A549 (cell line): ENCODE results near the gene ARF1. TPM values are rescaled to one million over a fixed set of nuclear protein-coding genes. Genes with fewer than 3 reads are reported as not detected.

Source experiments
- ATAC-seq, 2 experiments: fragments of 200-7000 bp in 1 of 2; fragments of >200 bp in 1 of 2; cut with Nextera tagmentation in 1 of 2; cut with Tn5 transposase in 1 of 2; 3 replicates each; pipeline versions ENCODE4 v1.8.0 to v1.9.1; 2018 to 2020; ENCODE audit warnings: mild to moderate bottlenecking in 1 of 2, moderate library complexity in 1 of 2
- CTCF ChIA-PET: fragments of 300-600 bp; sonication (Branson Sonifier 250); formaldehyde crosslinking; extraction: SDS; loops from one replicate; lab custom pipeline; 2021; ENCODE audit warnings: antibody characterized with exemption, inconsistent platforms; lab: Yijun Ruan, JAX
- POLR2A ChIA-PET: fragments of 350-600 bp; formaldehyde crosslinking; extraction: SDS; loops from one replicate; lab custom pipeline; 2021; ENCODE audit warnings: antibody characterized with exemption, inconsistent platforms; lab: Yijun Ruan, JAX
- DNase-seq, 2 experiments: peaks; one replicate each; pipeline versions ENCODE4 v3.0.0 to v3.0.0-alpha.2; 2011 to 2016; ENCODE audit warnings: low read depth in 1 of 2, low spot score in 1 of 2
- FAIRE-seq: peaks from 2 replicates; lab custom pipeline; 2011; peaks lifted over from hg19 to GRCh38; lab: Jason Lieb, UNC
- H3K27ac ChIP-seq, 2 experiments: fragments of >200 bp; sonication (Bioruptor Twin); formaldehyde crosslinking; 3 replicates each; pipeline ENCODE4 v1.5.1; 2016 to 2017
- H3K4me1 ChIP-seq: fragments of >200 bp; sonication (Bioruptor Twin); formaldehyde crosslinking; 3 replicates; pipeline ENCODE4 v1.6.1; 2016
- H3K4me2 ChIP-seq: fragments of >200 bp; sonication (Bioruptor Twin); formaldehyde crosslinking; 3 replicates; pipeline ENCODE4 v1.6.1; 2016
- H3K4me3 ChIP-seq: fragments of >200 bp; sonication (Bioruptor Twin); formaldehyde crosslinking; 3 replicates; pipeline ENCODE4 v1.5.1; 2016
- H3K9me3 ChIP-seq: fragments of >200 bp; sonication (Bioruptor Twin); formaldehyde crosslinking; 3 replicates; pipeline ENCODE4 v1.6.1; 2016
- BHLHE40 ChIP-seq: IDR thresholded peaks from 2 replicates; pipeline ENCODE4 v1.6.1; 2012; ENCODE audit warnings: low read depth, low read length, inconsistent platforms
- CBX2 ChIP-seq: fragments of 200-600 bp; sonication (generic); IDR thresholded peaks from 2 replicates; pipeline ENCODE4 v1.6.1; 2016; ENCODE audit warnings: low read depth, mild to moderate bottlenecking, borderline replicate concordance
- CBX8 ChIP-seq: fragments of 200-600 bp; sonication (generic); IDR thresholded peaks from 2 replicates; pipeline ENCODE4 v1.6.1; 2016
- CEBPB ChIP-seq, 2 experiments: fragments of >200 bp in 1 of 2; sonication (Bioruptor Twin) in 1 of 2; formaldehyde crosslinking in 1 of 2; IDR thresholded peaks; 2 replicates each; pipeline ENCODE4 v1.6.1; 2012 to 2016
- CHD2 ChIP-seq: fragments of 150-350 bp; IDR thresholded peaks from 2 replicates; pipeline ENCODE4 v1.6.1; 2014; ENCODE audit warnings: low read length; ENCODE audit not compliant: partially characterized antibody
- CHD4 ChIP-seq: fragments of 200-600 bp; sonication (generic); IDR thresholded peaks from 2 replicates; pipeline ENCODE4 v1.6.1; 2016; ENCODE audit warnings: antibody characterized with exemption, mild to moderate bottlenecking, borderline replicate concordance
- E2F6 ChIP-seq: IDR thresholded peaks from 2 replicates; pipeline ENCODE4 v1.6.1; 2012; ENCODE audit warnings: low read depth, borderline replicate concordance
- EP300 ChIP-seq, 2 experiments: fragments of >200 bp; sonication (Bioruptor Twin); formaldehyde crosslinking; IDR thresholded peaks; 2 replicates in 1 of 2; 3 replicates in 1 of 2; pipeline ENCODE4 v1.6.1; 2016 to 2017
- GATA3 ChIP-seq: IDR thresholded peaks from 2 replicates; pipeline ENCODE4 v1.6.1; 2012; ENCODE audit warnings: borderline replicate concordance
- HMGXB4 ChIP-seq: fragments of 250-450 bp; sonication (Bioruptor Pico); IDR thresholded peaks from 2 replicates; pipeline ENCODE4 v1.5.0; 2021; ENCODE audit warnings: mild to moderate bottlenecking, moderate library complexity, borderline replicate concordance
- HOXA7 ChIP-seq: fragments of 250-450 bp; sonication (Bioruptor Pico); IDR thresholded peaks from 2 replicates; pipeline ENCODE4 v1.5.0; 2020; ENCODE audit warnings: mild to moderate bottlenecking, moderate library complexity
- HOXB5 ChIP-seq: fragments of 250-450 bp; sonication (Bioruptor Pico); IDR thresholded peaks from 2 replicates; pipeline ENCODE4 v1.5.0; 2020; ENCODE audit warnings: mild to moderate bottlenecking, moderate library complexity
- JUN ChIP-seq, 2 experiments: fragments of >200 bp; sonication (Bioruptor Twin); formaldehyde crosslinking; IDR thresholded peaks; 2 replicates in 1 of 2; 3 replicates in 1 of 2; pipeline ENCODE4 v1.6.1; 2016 to 2017
- MAFK ChIP-seq: fragments of 450-650 bp; IDR thresholded peaks from 2 replicates; pipeline ENCODE4 v1.6.1; 2014; ENCODE audit not compliant: partially characterized antibody
- NFE2L2 ChIP-seq: fragments of 150-350 bp; conservative IDR thresholded peaks from 2 replicates; pipeline ENCODE4 v1.6.1; 2014; ENCODE audit warnings: low read length
- NPAS2 ChIP-seq: fragments of 250-450 bp; sonication (Bioruptor Pico); IDR thresholded peaks from 2 replicates; pipeline ENCODE4 v1.8.0; 2022; ENCODE audit warnings: mild to moderate bottlenecking, moderate library complexity, borderline replicate concordance
- PHF8 ChIP-seq: fragments of 200-600 bp; sonication (generic); IDR thresholded peaks from 2 replicates; pipeline ENCODE4 v1.6.1; 2016; ENCODE audit warnings: low read depth, mild to moderate bottlenecking, antibody characterized with exemption, moderate library complexity, borderline replicate concordance
- POLR2A ChIP-seq: IDR thresholded peaks from 2 replicates; pipeline ENCODE4 v1.6.1; 2012; ENCODE audit warnings: mild to moderate bottlenecking, low read length
- POLR2AphosphoS2 ChIP-seq: conservative IDR thresholded peaks from 2 replicates; pipeline ENCODE4 v1.6.1; 2012; ENCODE audit warnings: low read length, improper control_type of control experiment, inconsistent platforms
- RAD21 ChIP-seq, 2 experiments: fragments of >200 bp in 1 of 2; sonication (Bioruptor Twin) in 1 of 2; formaldehyde crosslinking in 1 of 2; IDR thresholded peaks in 1 of 2; conservative IDR thresholded peaks in 1 of 2; 2 replicates in 1 of 2; 3 replicates in 1 of 2; pipeline ENCODE4 v1.6.1; 2012 to 2018; ENCODE audit warnings: inconsistent platforms in 1 of 2
- RCOR1 ChIP-seq: fragments of 150-350 bp; IDR thresholded peaks from 2 replicates; pipeline ENCODE4 v1.6.1; 2014; ENCODE audit warnings: antibody characterized with exemption, low read length, low read depth
- REST ChIP-seq: fragments of 200-600 bp; sonication (generic); IDR thresholded peaks from 2 replicates; pipeline ENCODE4 v1.6.1; 2016; ENCODE audit warnings: antibody characterized with exemption, mild to moderate bottlenecking, moderate library complexity
- SREBF2 ChIP-seq: fragments of 450-650 bp; IDR thresholded peaks from 2 replicates; pipeline ENCODE4 v1.6.1; 2014; ENCODE audit warnings: mild to moderate bottlenecking, moderate library complexity
- TFCP2L1 ChIP-seq: fragments of 250-450 bp; sonication (Bioruptor Pico); IDR thresholded peaks from 2 replicates; pipeline ENCODE4 v1.5.0; 2021; ENCODE audit warnings: mild to moderate bottlenecking
- ZNF302 ChIP-seq: fragments of 250-450 bp; sonication (Bioruptor Pico); IDR thresholded peaks from 2 replicates; pipeline ENCODE4 v1.9.0; 2021; ENCODE audit warnings: inconsistent platforms, mild to moderate bottlenecking, moderate library complexity
- WGBS: methylation state at CpG from one replicate; pipeline ENCODE4 v1.1.6; 2017; ENCODE audit errors: missing lambda C conversion rate; 5-methylcytosine and 5-hydroxymethylcytosine counted together
- polyA plus RNA-seq, 4 experiments: library from polyadenylated mRNA; depleted of rRNA in 3 of 4; stranded (reverse); fragments of >200 nt; fragmentation: RNase III in 1 of 4; extraction: RNeasy Plus Mini Kit Qiagen cat#74134 plus additional on column Dnase treatment in 1 of 4; gene quantifications; 2 replicates in 3 of 4; 3 replicates in 1 of 4; pipeline ENCODE4 v1.2.3, GENCODE V29; 2011 to 2017
- TF ChIP-seq, protein P1 (sequence below): fragments of >200 bp; sonication (Bioruptor Twin); formaldehyde crosslinking; IDR thresholded peaks from 3 replicates; pipeline ENCODE4 v1.5.1; 2016
- TF ChIP-seq, protein P2 (sequence below): IDR thresholded peaks from 2 replicates; pipeline ENCODE4 v1.6.1; 2012

The ARF1 gene
- polyA plus RNA-seq, 2 of the 4 experiments (the other 2 are of a cell fraction): 297 to 376 TPM

DNA sequence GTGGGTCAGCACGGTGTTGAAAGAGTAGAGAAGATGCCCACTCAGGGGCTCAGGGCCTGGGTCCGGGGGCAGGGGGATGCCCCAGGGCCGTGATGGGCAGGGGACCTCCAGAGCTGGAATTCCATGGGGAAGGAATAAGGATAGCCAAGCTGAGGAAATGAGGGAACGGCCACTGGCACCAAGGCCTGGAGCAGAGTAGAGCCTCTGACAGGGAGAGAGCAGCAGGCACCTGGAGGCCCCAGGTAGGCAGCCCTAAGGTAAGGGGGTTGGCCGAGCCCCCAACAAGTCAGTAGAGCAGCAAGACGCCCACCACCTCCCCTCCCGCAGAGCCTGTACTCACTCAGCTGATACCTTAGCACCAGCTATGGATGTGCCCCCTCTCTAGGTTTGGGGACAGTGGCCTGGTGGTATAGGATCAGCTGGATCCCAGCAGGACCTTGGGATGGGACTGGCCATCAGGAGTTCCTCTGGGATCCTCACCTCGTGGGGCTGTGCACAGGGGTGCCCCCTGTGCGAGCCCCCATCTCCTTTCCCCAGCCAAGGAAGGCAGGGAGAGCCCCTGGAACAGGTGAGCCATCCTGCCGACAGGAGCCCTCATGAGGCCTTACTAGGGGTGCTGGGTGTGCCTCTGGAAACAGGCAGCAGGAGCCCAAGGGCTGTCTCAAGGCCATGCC lies 21.0 kb upstream of the ARF1 start:
- CTCF ChIA-PET: interaction anchor here (0.9 to 4.1 kb wide), 5 partner anchors 10 to 62 kb away, joined by 3 to 25 read pairs (median 3); partner anchors contain the start of gene WNT3A
- FAIRE-seq: no peak
- no peak for ATAC-seq
- WGBS: 66% methylated on average over 9 of the region's 10 CpGs
- H3K4me3 ChIP-seq: no peak overlapping the region
- H3K9me3 ChIP-seq: no peaks in the 10 kb centered on the region; the same call in 2 of the 3 replicates
- no peak overlapping the region for H3K4me2 ChIP-seq
- H3K27ac ChIP-seq: no peak overlapping the region
- POLR2A ChIA-PET: no interaction called here
- DNase-seq: no peak
- H3K4me1 ChIP-seq: peaks cover 12% of the 10 kb centered on the region; the same call in 2 of the 3 replicates
- TF ChIP-seq ZNF302: no peak
- TF ChIP-seq NPAS2 (CRISPR knock-in tag): no peak
- no peak for TF ChIP-seq CBX8
- no peak for TF ChIP-seq HOXA7 (CRISPR knock-in tag)
- no peak for TF ChIP-seq CHD2
- no peak for TF ChIP-seq GATA3
- no peak for TF ChIP-seq HMGXB4 (CRISPR knock-in tag)
- TF ChIP-seq CEBPB (IDR thresholded peaks at IDR 0.05): no peak
- no peak for TF ChIP-seq POLR2A
- TF ChIP-seq CBX2: no peak
- no peak for TF ChIP-seq EP300 (IDR thresholded peaks at IDR 0.05)
- TF ChIP-seq, protein P1, sequence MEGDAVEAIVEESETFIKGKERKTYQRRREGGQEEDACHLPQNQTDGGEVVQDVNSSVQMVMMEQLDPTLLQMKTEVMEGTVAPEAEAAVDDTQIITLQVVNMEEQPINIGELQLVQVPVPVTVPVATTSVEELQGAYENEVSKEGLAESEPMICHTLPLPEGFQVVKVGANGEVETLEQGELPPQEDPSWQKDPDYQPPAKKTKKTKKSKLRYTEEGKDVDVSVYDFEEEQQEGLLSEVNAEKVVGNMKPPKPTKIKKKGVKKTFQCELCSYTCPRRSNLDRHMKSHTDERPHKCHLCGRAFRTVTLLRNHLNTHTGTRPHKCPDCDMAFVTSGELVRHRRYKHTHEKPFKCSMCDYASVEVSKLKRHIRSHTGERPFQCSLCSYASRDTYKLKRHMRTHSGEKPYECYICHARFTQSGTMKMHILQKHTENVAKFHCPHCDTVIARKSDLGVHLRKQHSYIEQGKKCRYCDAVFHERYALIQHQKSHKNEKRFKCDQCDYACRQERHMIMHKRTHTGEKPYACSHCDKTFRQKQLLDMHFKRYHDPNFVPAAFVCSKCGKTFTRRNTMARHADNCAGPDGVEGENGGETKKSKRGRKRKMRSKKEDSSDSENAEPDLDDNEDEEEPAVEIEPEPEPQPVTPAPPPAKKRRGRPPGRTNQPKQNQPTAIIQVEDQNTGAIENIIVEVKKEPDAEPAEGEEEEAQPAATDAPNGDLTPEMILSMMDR: no peak
- no peak for TF ChIP-seq MAFK
- TF ChIP-seq RCOR1: no peak

DNA sequence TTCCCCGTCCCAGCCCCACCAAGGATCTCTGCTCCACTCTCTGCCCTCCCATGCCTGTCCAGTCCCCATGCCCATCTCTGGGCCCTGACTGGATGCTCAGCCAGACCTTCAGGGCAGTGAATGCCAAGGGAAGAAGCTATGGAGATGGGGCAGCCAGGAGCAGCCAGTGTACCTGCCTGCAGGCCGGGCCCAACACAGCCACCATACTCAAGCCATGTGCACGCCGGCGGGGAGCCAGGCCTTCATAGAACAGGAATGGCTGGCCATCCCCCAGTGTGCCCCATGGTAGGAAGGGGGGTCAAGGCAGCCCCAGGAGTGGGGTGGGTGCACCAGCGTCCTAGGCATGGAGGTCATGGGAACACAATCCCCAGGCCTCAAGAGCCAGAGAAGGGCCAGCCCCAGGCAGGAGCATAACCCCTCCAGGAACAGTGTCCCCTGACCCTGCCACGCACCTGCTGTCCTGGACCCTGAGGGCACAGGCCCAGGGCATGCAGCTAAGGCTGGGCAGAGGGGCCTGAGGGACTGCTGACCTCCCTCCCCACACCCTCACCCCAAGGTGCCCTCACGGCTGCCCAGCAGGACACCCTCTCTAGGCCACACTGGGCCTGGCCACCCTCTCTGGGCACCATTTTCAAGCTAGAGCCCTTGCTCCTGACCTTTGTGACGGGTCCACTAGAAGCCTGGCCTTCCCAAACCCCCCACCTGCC lies 20.3 kb upstream of the ARF1 start:
- Histone ChIP-seq H3K4me2 (no peak overlapping the region), H3K4me3 (no peak overlapping the region), H3K9me3 (no peaks in the 10 kb centered on the region; the same call in 2 of the 3 replicates), H3K4me1 (peaks cover 12% of the 10 kb centered on the region; the same call in 2 of the 3 replicates), H3K27ac (no peak overlapping the region)
- FAIRE-seq (no peak), DNase-seq (no peak), ATAC-seq (no peak)
- WGBS: 98% methylated on average over 6 of the region's 9 CpGs
- ChIA-PET CTCF (interaction anchor here (1.5 kb wide), 2 partner anchors 58 to 63 kb away, joined by 4 to 7 read pairs; no protein-coding TSS in a partner anchor), POLR2A (no interaction called here)
- TF ChIP-seq, protein P2, sequence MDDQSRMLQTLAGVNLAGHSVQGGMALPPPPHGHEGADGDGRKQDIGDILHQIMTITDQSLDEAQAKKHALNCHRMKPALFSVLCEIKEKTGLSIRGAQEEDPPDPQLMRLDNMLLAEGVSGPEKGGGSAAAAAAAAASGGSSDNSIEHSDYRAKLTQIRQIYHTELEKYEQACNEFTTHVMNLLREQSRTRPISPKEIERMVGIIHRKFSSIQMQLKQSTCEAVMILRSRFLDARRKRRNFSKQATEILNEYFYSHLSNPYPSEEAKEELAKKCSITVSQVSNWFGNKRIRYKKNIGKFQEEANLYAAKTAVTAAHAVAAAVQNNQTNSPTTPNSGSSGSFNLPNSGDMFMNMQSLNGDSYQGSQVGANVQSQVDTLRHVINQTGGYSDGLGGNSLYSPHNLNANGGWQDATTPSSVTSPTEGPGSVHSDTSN: no peak
- no peak for TF ChIP-seq RCOR1
- no peak for TF ChIP-seq JUN (IDR thresholded peaks at IDR 0.05)
- no peak for TF ChIP-seq MAFK
- TF ChIP-seq E2F6: no peak
- no peak for TF ChIP-seq POLR2AphosphoS2
- TF ChIP-seq RAD21 (conservative IDR thresholded peaks at IDR 0.05 in 1 of 2, IDR thresholded peaks at IDR 0.05 in 1 of 2): no peak
- no peak for TF ChIP-seq PHF8
- TF ChIP-seq GATA3: no peak
- TF ChIP-seq BHLHE40: no peak
- no peak for TF ChIP-seq ZNF302
- TF ChIP-seq TFCP2L1 (CRISPR knock-in tag): no peak
- no peak for TF ChIP-seq SREBF2
- no peak for TF ChIP-seq CHD4
- no peak for TF ChIP-seq REST
- TF ChIP-seq NFE2L2: no peak
- no peak for TF ChIP-seq EP300 (IDR thresholded peaks at IDR 0.05)
- TF ChIP-seq HOXB5 (CRISPR knock-in tag): no peak
